SJSA1 (cell line): ENCODE results near the gene CAMKMT. TPM values are rescaled to one million over a fixed set of nuclear protein-coding genes. Genes with fewer than 3 reads are reported as not detected.

Experiments used
- DNase-seq, 2 experiments: peaks; one replicate each; pipeline ENCODE4 v3.0.0-alpha.2; 2015 to 2020; ENCODE audit warnings: low spot score in 2 of 2, low read depth in 1 of 2
- H3K27ac ChIP-seq: fragments of 250-450 bp; sonication (Bioruptor Pico); 2 replicates; pipeline ENCODE4 v1.5.1; 2020; ENCODE audit warnings: mild to moderate bottlenecking, moderate library complexity
- H3K27me3 ChIP-seq: fragments of 250-450 bp; sonication (Bioruptor Pico); replicated peaks from 2 replicates; pipeline ENCODE4 v1.5.1; 2020; ENCODE audit warnings: mild to moderate bottlenecking, moderate library complexity
- H3K36me3 ChIP-seq: fragments of 250-450 bp; sonication (Bioruptor Pico); 2 replicates; pipeline ENCODE4 v1.5.1; 2020; ENCODE audit warnings: mild to moderate bottlenecking
- H3K4me1 ChIP-seq: fragments of 250-450 bp; sonication (Bioruptor Pico); replicated peaks from 2 replicates; pipeline ENCODE4 v1.6.1; 2021; ENCODE audit warnings: mild to moderate bottlenecking
- H3K4me3 ChIP-seq: fragments of 250-450 bp; sonication (Bioruptor Pico); 2 replicates; pipeline ENCODE4 v1.5.1; 2020; ENCODE audit warnings: mild to moderate bottlenecking
- H3K9me3 ChIP-seq: fragments of 250-450 bp; sonication (Bioruptor Pico); replicated peaks from 2 replicates; pipeline ENCODE4 v1.5.1; 2020; ENCODE audit warnings: mild to moderate bottlenecking
- total RNA-seq: library from RNA; depleted of rRNA; stranded (reverse); fragments of >200 nt; shearing (Covaris generic); gene quantifications from 2 replicates; pipeline ENCODE4 v1.2.3, GENCODE V29; 2014

The CAMKMT gene
- total RNA-seq, 1 experiment from 2014 or later, result 4.7 TPM

DNA sequence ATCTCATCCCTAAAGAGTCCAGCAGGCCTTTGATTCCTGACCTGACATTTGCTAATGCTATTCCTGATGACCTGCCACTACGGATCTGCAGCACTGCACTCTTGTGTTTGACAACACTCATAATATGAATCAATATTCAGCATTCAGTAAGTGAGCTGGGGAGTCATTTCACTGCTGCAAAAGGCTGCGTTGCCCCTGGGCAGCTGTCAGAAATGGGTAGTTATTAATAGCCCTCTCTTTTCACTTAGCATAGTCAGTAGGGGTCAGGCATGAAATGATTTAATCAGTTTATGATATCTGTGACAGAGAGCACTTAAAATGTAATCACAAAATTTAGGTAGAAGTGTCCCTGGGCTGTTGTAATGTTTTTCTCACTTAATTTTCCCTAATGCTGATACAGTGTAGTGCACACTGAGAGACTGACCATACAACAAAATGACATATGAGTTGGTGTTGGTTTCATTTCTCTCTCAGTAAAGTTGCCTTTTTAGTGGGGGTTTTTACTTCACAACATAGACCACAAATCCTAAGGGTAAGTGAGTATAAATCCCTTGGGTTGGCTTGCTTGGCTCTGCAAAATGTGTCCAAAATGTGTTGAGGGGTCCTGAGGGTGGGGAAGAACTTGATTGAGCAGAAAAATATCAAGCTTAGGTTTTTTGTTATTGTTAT is 184.8 kb downstream of the CAMKMT start:
- H3K27ac ChIP-seq, result no peak overlapping the region
- H3K9me3 ChIP-seq, result no peaks in the 10 kb centered on the region
- H3K36me3 ChIP-seq, result no peaks in the 10 kb centered on the region
- no peak for DNase-seq
- H3K4me3 ChIP-seq, result no peak overlapping the region
- no peaks in the 10 kb centered on the region for H3K27me3 ChIP-seq
- H3K4me1 ChIP-seq, result peaks cover 17% of the 10 kb centered on the region

DNA sequence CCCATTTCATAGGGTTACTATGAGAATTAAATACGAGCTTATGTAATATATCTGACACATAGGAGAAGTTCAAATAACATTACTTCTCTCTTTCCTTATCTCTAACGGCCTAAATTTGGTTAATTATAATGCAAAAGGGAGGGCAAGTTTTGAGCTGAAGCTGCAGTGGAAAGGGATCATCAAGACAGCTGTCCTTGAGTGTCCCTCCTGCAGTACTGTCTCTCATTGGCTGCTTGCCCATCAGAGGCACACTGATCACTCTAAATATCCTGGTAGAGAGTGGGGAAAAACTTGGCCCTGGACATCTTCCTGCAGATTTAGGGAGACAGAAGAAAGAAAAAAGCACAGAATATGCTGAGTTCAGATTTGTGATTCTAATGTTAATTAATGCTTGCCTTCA is 186.0 kb downstream of the CAMKMT start:
- H3K4me3 ChIP-seq, result no peak overlapping the region
- no peak for DNase-seq
- H3K27me3 ChIP-seq, result no peaks in the 10 kb centered on the region
- no peak overlapping the region for H3K27ac ChIP-seq
- no peaks in the 10 kb centered on the region for H3K36me3 ChIP-seq
- peaks cover 19% of the 10 kb centered on the region for H3K4me1 ChIP-seq
- H3K9me3 ChIP-seq, result no peaks in the 10 kb centered on the region

DNA sequence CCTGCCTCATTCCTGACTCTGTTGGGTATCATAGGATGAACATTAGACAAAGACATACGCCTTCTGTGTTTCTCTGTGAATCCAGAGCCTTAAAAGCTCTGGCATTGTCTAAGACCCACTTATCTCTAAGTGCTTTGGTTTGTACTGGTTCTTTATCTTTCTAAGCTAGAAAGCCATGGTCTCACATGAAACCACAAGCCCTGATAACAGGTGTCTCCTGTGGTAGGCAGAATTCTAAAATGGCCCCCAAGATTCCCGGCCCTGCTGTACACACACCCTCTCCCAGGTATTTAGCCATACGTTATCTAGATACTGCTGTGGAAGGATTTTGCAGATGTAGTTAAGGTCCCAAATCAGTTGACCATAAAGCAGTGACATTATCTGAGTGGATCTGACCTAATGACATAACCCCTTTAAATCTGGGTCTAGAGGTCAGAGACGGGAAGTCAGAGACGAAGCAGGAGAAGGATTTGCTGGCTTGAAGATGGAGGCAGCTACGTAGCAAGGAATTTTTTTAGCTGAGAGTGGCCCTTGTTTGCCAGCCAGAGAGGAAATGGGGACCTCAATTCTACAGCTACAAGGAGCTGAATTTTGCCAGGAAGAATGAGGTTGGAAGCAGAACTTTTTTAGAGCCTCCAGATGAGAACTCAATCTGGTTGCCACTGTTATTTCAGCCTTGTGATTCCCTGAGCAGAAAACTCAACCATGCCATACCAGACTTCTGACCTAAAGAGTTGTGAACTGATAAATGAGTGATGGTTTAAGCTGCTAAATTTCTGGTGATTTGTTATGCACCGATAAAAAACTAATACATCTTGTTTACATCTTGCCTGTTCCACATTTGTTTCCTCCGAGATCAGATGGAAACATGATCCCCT is 186.7 kb downstream of the CAMKMT start:
- no peaks in the 10 kb centered on the region for H3K9me3 ChIP-seq
- H3K27ac ChIP-seq, result peak overlapping the region; percentile 57; the same call in 1 of the 2 replicates
- DNase-seq, result no peak
- no peaks in the 10 kb centered on the region for H3K36me3 ChIP-seq
- no peak overlapping the region for H3K4me3 ChIP-seq
- no peaks in the 10 kb centered on the region for H3K27me3 ChIP-seq
- peaks cover 26% of the 10 kb centered on the region for H3K4me1 ChIP-seq

DNA sequence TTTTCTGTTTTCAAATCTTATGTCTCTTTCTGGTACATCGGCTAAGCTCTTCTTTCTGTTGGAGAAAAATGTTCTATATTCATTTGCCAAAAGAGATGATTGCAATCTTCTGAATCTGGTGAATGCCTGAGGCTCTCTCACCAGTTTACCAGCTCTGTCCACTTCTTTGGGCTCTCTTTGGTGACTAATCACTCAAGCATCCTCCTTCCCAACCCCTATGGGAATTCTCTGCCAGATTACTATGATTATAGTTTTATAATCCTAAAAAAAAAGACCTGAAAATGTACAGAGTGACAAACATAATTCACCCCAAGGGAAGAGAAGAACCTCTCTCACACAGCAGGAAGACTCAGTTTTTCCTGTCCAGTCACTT is 187.3 kb downstream of the CAMKMT start:
- Histone ChIP-seq H3K4me1 (peaks cover 32% of the 10 kb centered on the region), H3K36me3 (no peaks in the 10 kb centered on the region), H3K27me3 (no peaks in the 10 kb centered on the region), H3K9me3 (no peaks in the 10 kb centered on the region), H3K27ac (peak overlapping the region; percentile 57), H3K4me3 (no peak overlapping the region)
- peak; percentile 65 to 73 for DNase-seq

DNA sequence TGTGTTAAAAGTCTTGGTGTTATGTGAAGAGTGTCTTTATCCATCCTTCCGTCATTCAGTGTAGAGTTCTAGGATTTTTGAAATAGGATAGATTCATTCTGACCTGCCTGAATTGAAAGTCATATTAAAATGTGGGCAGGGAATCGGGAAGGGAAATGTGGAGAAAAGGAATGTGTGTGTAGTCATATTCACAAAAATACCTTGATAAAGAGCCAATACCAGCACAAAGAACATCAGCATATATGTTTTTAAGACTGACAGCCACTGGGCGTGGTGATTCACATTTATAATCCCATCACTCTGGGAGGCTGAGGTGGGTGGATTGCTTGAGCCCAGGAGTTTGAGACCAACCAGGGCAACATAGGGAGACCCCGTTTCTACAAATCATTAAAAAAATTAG is 188.1 kb downstream of the CAMKMT start:
- Histone ChIP-seq H3K4me3 (no peak overlapping the region), H3K27me3 (no peaks in the 10 kb centered on the region), H3K27ac (peak overlapping the region; percentile 57), H3K4me1 (peaks cover 36% of the 10 kb centered on the region), H3K9me3 (no peaks in the 10 kb centered on the region), H3K36me3 (no peaks in the 10 kb centered on the region)
- DNase-seq, result no peak

GRCh38 chr2:44550561-44550960 is 188.8 kb downstream of the CAMKMT start:
- Histone ChIP-seq H3K27ac (no peak overlapping the region), H3K27me3 (no peaks in the 10 kb centered on the region), H3K4me1 (peaks cover 36% of the 10 kb centered on the region), H3K4me3 (no peak overlapping the region), H3K36me3 (no peaks in the 10 kb centered on the region), H3K9me3 (no peaks in the 10 kb centered on the region)
- DNase-seq, result no peak

- Histone ChIP-seq H3K4me1 (peaks cover 36% of the 10 kb centered on the region), H3K27me3 (no peaks in the 10 kb centered on the region), H3K4me3 (no peak overlapping the region), H3K36me3 (no peaks in the 10 kb centered on the region), H3K9me3 (no peaks in the 10 kb centered on the region), H3K27ac (no peak overlapping the region)
- no peak for DNase-seq
These were observed 189.8 kb downstream of the CAMKMT start for GRCh38 chr2:44551497-44551896.

GRCh38 chr2:44553456-44553855 is 191.7 kb downstream of the CAMKMT start:
- DNase-seq, result peak in 1 of 2 experiments; percentile 40
- peaks cover 36% of the 10 kb centered on the region for H3K4me1 ChIP-seq

DNA sequence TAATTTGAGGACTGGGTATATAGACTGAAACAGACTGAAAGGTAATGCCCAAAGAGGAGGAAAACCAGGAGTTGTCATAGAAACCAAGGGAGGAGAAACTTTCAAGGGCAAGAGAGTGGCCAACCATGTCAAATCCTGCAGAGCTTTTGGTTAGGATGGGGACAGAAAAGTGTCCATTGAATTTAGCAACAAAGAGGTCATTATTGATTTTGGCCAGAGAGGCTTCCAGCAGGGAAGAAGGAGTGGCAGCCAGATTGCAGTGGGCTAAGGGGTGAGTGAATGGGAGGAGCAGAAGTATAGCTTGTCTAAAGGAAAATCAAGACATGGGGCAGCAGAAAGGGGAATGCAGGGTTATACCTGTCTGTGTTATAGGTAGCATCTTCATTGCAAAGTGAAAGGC is 194.0 kb downstream of the CAMKMT start:
- Histone ChIP-seq H3K27me3 (no peaks in the 10 kb centered on the region), H3K9me3 (no peaks in the 10 kb centered on the region), H3K36me3 (no peaks in the 10 kb centered on the region), H3K4me1 (peaks cover 19% of the 10 kb centered on the region), H3K27ac (no peak overlapping the region), H3K4me3 (no peak overlapping the region)
- DNase-seq, result no peak

More at GRCh38 chr2:44553456-44553855, 191.7 kb downstream of the CAMKMT start:
- no peaks in the 10 kb centered on the region for H3K27me3 ChIP-seq
- H3K4me3 ChIP-seq, result no peak overlapping the region
- H3K27ac ChIP-seq, result peak overlapping the region; percentile 60
- no peaks in the 10 kb centered on the region for H3K9me3 ChIP-seq
- no peaks in the 10 kb centered on the region for H3K36me3 ChIP-seq

- DNase-seq, result no peak
- Histone ChIP-seq H3K4me1 (peaks cover 3% of the 10 kb centered on the region), H3K9me3 (no peaks in the 10 kb centered on the region), H3K36me3 (no peaks in the 10 kb centered on the region), H3K27ac (no peak overlapping the region), H3K4me3 (no peak overlapping the region), H3K27me3 (no peaks in the 10 kb centered on the region)
These were observed 197.4 kb downstream of the CAMKMT start for GRCh38 chr2:44559108-44559507.

GRCh38 chr2:44560352-44560751 is 198.6 kb downstream of the CAMKMT start:
- no peak for DNase-seq
- no peaks in the 10 kb centered on the region for H3K36me3 ChIP-seq
- no peak overlapping the region for H3K27ac ChIP-seq

GRCh38 chr2:44560941-44561340 is 199.2 kb downstream of the CAMKMT start:
- no peak for DNase-seq
- H3K27me3 ChIP-seq, result no peaks in the 10 kb centered on the region
- no peak overlapping the region for H3K27ac ChIP-seq

More at GRCh38 chr2:44560352-44560751, 198.6 kb downstream of the CAMKMT start:
- Histone ChIP-seq H3K9me3 (no peaks in the 10 kb centered on the region), H3K27me3 (no peaks in the 10 kb centered on the region), H3K4me1 (no peaks in the 10 kb centered on the region), H3K4me3 (no peak overlapping the region)

GRCh38 chr2:44562737-44563136 is 201.0 kb downstream of the CAMKMT start:
- DNase-seq, result no peak
- Histone ChIP-seq H3K4me1 (no peaks in the 10 kb centered on the region), H3K27ac (no peak overlapping the region), H3K27me3 (no peaks in the 10 kb centered on the region), H3K9me3 (no peaks in the 10 kb centered on the region), H3K36me3 (no peaks in the 10 kb centered on the region), H3K4me3 (no peak overlapping the region)

More at GRCh38 chr2:44560941-44561340, 199.2 kb downstream of the CAMKMT start:
- no peaks in the 10 kb centered on the region for H3K9me3 ChIP-seq
- no peaks in the 10 kb centered on the region for H3K4me1 ChIP-seq
- no peak overlapping the region for H3K4me3 ChIP-seq
- H3K36me3 ChIP-seq, result no peaks in the 10 kb centered on the region

- H3K4me3 ChIP-seq, result no peak overlapping the region
These were observed 203.0 kb downstream of the CAMKMT start for GRCh38 chr2:44564752-44565151.

More at GRCh38 chr2:44564752-44565151, 203.0 kb downstream of the CAMKMT start:
- Histone ChIP-seq H3K9me3 (no peaks in the 10 kb centered on the region), H3K27ac (no peak overlapping the region), H3K27me3 (no peaks in the 10 kb centered on the region), H3K36me3 (no peaks in the 10 kb centered on the region), H3K4me1 (no peaks in the 10 kb centered on the region)
- no peak for DNase-seq
